CD14-positive monocyte (primary cell): ENCODE data around the gene RPS4Y1. TPM values are rescaled to one million over a fixed set of nuclear protein-coding genes. Genes with fewer than 3 reads are reported as not detected.

Source experiments
- DNase-seq, 3 donors: peaks; one replicate each; pipeline ENCODE4 v3.0.0-alpha.2; 2011 to 2022
- H2AFZ ChIP-seq: 2 replicates; pipeline ENCODE4 v1.6.0; 2012; ENCODE audit warnings: mild to moderate bottlenecking, low read depth, low read length, inconsistent platforms; ENCODE audit not compliant: insufficient read depth, poor library complexity, severe bottlenecking
- H3K27ac ChIP-seq, 2 donors: 1 replicate in 1 of 2; 2 replicates in 1 of 2; pipeline ENCODE4 v1.5.1; 2012 to 2013; ENCODE audit warnings: low read length in 2 of 2, control low read depth in 1 of 2, inconsistent platforms in 1 of 2, low read depth in 1 of 2, mild to moderate bottlenecking in 1 of 2
- H3K27me3 ChIP-seq, 2 donors: one replicate each; pipeline versions ENCODE4 v1.6.0 to v1.6.1; 2011 to 2013; ENCODE audit warnings: low read length in 2 of 2; ENCODE audit not compliant: control insufficient read depth in 2 of 2, insufficient read depth in 2 of 2
- H3K36me3 ChIP-seq, 2 donors: replicated peaks in 1 of 2; 1 replicate in 1 of 2; 2 replicates in 1 of 2; pipeline versions ENCODE4 v1.5.1 to v1.6.1; 2012 to 2013; ENCODE audit warnings: low read length in 2 of 2, control low read depth in 1 of 2, inconsistent platforms in 1 of 2, mild to moderate bottlenecking in 1 of 2; ENCODE audit not compliant: insufficient read depth in 2 of 2, control insufficient read depth in 1 of 2
- H3K4me1 ChIP-seq, 2 donors: 1 replicate in 1 of 2; 2 replicates in 1 of 2; pipeline versions ENCODE4 v1.5.1 to v1.6.1; 2012 to 2013; ENCODE audit warnings: low read length in 2 of 2, control low read depth in 1 of 2, inconsistent platforms in 1 of 2, mild to moderate bottlenecking in 1 of 2, moderate library complexity in 1 of 2; ENCODE audit not compliant: insufficient read depth in 2 of 2, control insufficient read depth in 1 of 2
- H3K4me2 ChIP-seq: replicated peaks from 2 replicates; pipeline ENCODE3; 2012; ENCODE audit warnings: low read length, moderate library complexity, mild to moderate bottlenecking; ENCODE audit not compliant: poor library complexity, severe bottlenecking; ENCODE audit errors: extremely low read depth
- H3K4me3 ChIP-seq, 3 experiments: fragments of 200-600 bp in 1 of 3; sonication (generic) in 1 of 3; replicated peaks in 1 of 3; 1 replicate in 2 of 3; 2 replicates in 1 of 3; pipeline ENCODE4 v1.5.1; 2011 to 2013; ENCODE audit warnings: low read length in 3 of 3, mild to moderate bottlenecking in 3 of 3, control low read depth in 2 of 3, low read depth in 2 of 3, inconsistent platforms in 1 of 3, moderate library complexity in 1 of 3
- H3K79me2 ChIP-seq: 2 replicates; pipeline ENCODE4 v1.6.0; 2012; ENCODE audit warnings: mild to moderate bottlenecking, control low read depth, inconsistent platforms, low read length, moderate library complexity; ENCODE audit not compliant: insufficient read depth
- H3K9ac ChIP-seq: 2 replicates; pipeline ENCODE4 v1.6.0; 2017; ENCODE audit warnings: low read length, mild to moderate bottlenecking; ENCODE audit not compliant: insufficient read depth, poor library complexity, severe bottlenecking
- H3K9me3 ChIP-seq, 2 donors: replicated peaks in 1 of 2; 1 replicate in 1 of 2; 2 replicates in 1 of 2; pipeline versions ENCODE4 v1.5.1 to v1.6.1; 2012 to 2013; ENCODE audit warnings: low read length in 2 of 2, control low read depth in 1 of 2; ENCODE audit not compliant: control insufficient read depth in 1 of 2, insufficient read depth in 1 of 2
- H4K20me1 ChIP-seq: 2 replicates; pipeline ENCODE4 v1.6.0; 2012; ENCODE audit warnings: mild to moderate bottlenecking, low read length, control low read depth, moderate library complexity; ENCODE audit not compliant: insufficient read depth
- H3K27ac Mint-ChIP-seq, 7 donors: one replicate each; pipeline ENCODE4 v1.8.0; 2020; ENCODE audit warnings: mild to moderate bottlenecking in 7 of 7, mixed read lengths in 7 of 7, moderate library complexity in 6 of 7, inconsistent platforms in 2 of 7
- H3K27me3 Mint-ChIP-seq, 3 donors: one replicate each; pipeline ENCODE4 v1.8.0; 2021 to 2022; ENCODE audit warnings: low read depth in 3 of 3, mild to moderate bottlenecking in 3 of 3, mixed read lengths in 3 of 3, moderate library complexity in 3 of 3, inconsistent platforms in 1 of 3
- H3K36me3 Mint-ChIP-seq, 2 donors: one replicate each; pipeline ENCODE4 v1.8.0; 2020; ENCODE audit warnings: mixed read lengths in 2 of 2, inconsistent platforms in 1 of 2, mild to moderate bottlenecking in 1 of 2
- H3K4me1 Mint-ChIP-seq: one replicate; pipeline ENCODE4 v1.8.0; 2020; ENCODE audit warnings: mild to moderate bottlenecking, mixed read lengths
- H3K4me3 Mint-ChIP-seq, 2 donors: one replicate each; pipeline ENCODE4 v1.8.0; 2020; ENCODE audit warnings: mild to moderate bottlenecking in 2 of 2, mixed read lengths in 2 of 2, moderate library complexity in 1 of 2
- H3K9me3 Mint-ChIP-seq, 7 donors: one replicate each; pipeline ENCODE4 v1.8.0; 2020 to 2022; ENCODE audit warnings: mixed read lengths in 7 of 7, mild to moderate bottlenecking in 6 of 7, moderate library complexity in 6 of 7, inconsistent platforms in 2 of 7
- WGBS: methylation state at CpG from one replicate; pipeline ENCODE4 v1.1.5; 2013; ENCODE audit warnings: missing lambda C conversion rate; ENCODE audit not compliant: insufficient coverage; 5-methylcytosine and 5-hydroxymethylcytosine counted together
- intact Hi-C, 2 donors: fragments of 100-400 bp; cut with micrococcal nuclease; formaldehyde crosslinking; loops; one replicate each; pipeline versions ENCODE4 v1.15.0 to v1.15.1; 2023
- polyA plus RNA-seq, 3 donors: library from polyadenylated mRNA; depleted of rRNA in 1 of 3; unstranded in 2 of 3; stranded (reverse) in 1 of 3; fragments of 300-500 nt in 2 of 3; fragments of >200 nt in 1 of 3; fragmentation: Illumina TruSeq in 2 of 3; gene quantifications; 1 replicate in 2 of 3; 2 replicates in 1 of 3; pipeline ENCODE4 v1.2.3, GENCODE V29; 2012 to 2021
- TF ChIP-seq, protein P1 (sequence below): fragments of 200-600 bp; IDR thresholded peaks from one replicate; pipeline ENCODE4 v1.8.0; 2022; ENCODE audit warnings: antibody characterized with exemption, mild to moderate bottlenecking

Gene RPS4Y1
- polyA plus RNA-seq, 3 donors, result not detected

DNA sequence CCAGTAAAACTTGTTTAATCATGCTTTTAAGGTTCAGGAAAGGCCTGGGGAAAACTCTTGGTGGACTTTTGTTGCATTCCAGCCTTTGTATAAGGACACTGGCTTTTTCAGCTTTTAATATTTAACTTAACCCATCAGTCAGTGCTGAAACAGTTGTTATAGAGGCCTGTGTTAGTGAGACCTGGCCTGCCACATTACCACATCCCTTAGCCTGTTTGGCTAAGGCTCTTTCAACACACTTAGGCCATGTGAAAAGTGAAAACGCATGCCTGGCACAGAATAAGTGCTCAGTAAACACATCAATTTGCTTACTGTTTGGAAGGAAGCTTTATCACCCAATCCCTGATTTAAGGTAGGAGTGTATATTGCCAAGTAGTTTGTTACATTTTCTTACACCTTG, 3.5 kb upstream of the RPS4Y1 start:
- H3K9ac ChIP-seq, result no peak overlapping the region
- H3K9me3 Mint-ChIP-seq, result peaks cover 0 to 2% (median 0%) of the 10 kb centered on the region in 7 donors
- WGBS, result no CpG with 5 or more reads among the region's 1 CpG
- DNase-seq, result no peak
- peaks cover 0 to under 1% of the 10 kb centered on the region in 2 donors for H3K36me3 Mint-ChIP-seq
- TF ChIP-seq, protein P1, sequence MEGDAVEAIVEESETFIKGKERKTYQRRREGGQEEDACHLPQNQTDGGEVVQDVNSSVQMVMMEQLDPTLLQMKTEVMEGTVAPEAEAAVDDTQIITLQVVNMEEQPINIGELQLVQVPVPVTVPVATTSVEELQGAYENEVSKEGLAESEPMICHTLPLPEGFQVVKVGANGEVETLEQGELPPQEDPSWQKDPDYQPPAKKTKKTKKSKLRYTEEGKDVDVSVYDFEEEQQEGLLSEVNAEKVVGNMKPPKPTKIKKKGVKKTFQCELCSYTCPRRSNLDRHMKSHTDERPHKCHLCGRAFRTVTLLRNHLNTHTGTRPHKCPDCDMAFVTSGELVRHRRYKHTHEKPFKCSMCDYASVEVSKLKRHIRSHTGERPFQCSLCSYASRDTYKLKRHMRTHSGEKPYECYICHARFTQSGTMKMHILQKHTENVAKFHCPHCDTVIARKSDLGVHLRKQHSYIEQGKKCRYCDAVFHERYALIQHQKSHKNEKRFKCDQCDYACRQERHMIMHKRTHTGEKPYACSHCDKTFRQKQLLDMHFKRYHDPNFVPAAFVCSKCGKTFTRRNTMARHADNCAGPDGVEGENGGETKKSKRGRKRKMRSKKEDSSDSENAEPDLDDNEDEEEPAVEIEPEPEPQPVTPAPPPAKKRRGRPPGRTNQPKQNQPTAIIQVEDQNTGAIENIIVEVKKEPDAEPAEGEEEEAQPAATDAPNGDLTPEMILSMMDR, result no peak
- H3K27me3 Mint-ChIP-seq, result peaks cover 0 to 25% (median 6%) of the 10 kb centered on the region in 3 donors
- H3K27ac Mint-ChIP-seq, result no peak overlapping the region
- no peaks in the 10 kb centered on the region for H4K20me1 ChIP-seq
- H3K9me3 ChIP-seq, result peaks cover 0 to 5% of the 10 kb centered on the region in 2 donors
- H3K4me3 ChIP-seq, result no peak overlapping the region
- H3K4me1 Mint-ChIP-seq, result peaks cover 8% of the 10 kb centered on the region
- intact Hi-C loops, result no loop called here
- no peak overlapping the region for H3K4me3 Mint-ChIP-seq
- H3K36me3 ChIP-seq, result peaks cover 0 to 2% of the 10 kb centered on the region in 2 donors
- H3K4me1 ChIP-seq, result peaks cover 0 to 10% of the 10 kb centered on the region in 2 donors
- no peak overlapping the region for H2AFZ ChIP-seq
- no peaks in the 10 kb centered on the region for H3K79me2 ChIP-seq
- H3K4me2 ChIP-seq, result no peak overlapping the region
- H3K27ac ChIP-seq, result no peak overlapping the region
- no peaks in the 10 kb centered on the region for H3K27me3 ChIP-seq

DNA sequence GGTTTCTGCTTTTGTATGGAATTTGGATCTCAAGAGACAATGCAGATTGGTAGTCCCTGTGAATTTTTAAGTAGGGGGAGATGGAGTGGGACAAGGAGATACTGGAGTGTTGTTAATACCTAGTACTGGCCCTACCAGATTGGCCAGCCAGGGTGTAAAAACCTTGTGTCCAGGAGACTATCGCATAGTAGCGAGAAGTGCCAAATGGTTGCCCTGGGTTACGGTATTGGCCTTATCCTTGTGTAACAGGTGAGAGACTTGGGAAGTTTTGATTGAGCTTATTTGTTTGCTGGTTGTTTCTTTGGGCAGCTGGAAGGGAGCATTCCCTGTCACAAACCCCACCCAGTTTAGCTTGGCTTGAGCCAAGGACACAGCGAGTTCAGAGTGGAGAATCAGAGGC, 5.4 kb downstream of the RPS4Y1 start:
- no peak overlapping the region for H3K4me3 ChIP-seq
- peaks cover 0 to 11% of the 10 kb centered on the region in 2 donors for H3K4me1 ChIP-seq
- TF ChIP-seq, protein P1, result no peak
- peaks cover 0 to 66% of the 10 kb centered on the region in 2 donors for H3K36me3 ChIP-seq
- peaks cover 0 to 78% of the 10 kb centered on the region in 2 donors for H3K36me3 Mint-ChIP-seq
- peaks cover 0 to 2% (median 0%) of the 10 kb centered on the region in 3 donors for H3K27me3 Mint-ChIP-seq
- H3K4me2 ChIP-seq, result no peak overlapping the region
- H3K9me3 ChIP-seq, result no peaks in the 10 kb centered on the region
- H3K27ac Mint-ChIP-seq, result no peak overlapping the region
- DNase-seq, result no peak
- H3K4me1 Mint-ChIP-seq, result peaks cover 33% of the 10 kb centered on the region
- H3K9me3 Mint-ChIP-seq, result no peaks in the 10 kb centered on the region
- intact Hi-C loops, result no loop called here
- no peaks in the 10 kb centered on the region for H4K20me1 ChIP-seq
- no peaks in the 10 kb centered on the region for H3K27me3 ChIP-seq
- 100% methylated on average over 1 of the region's 4 CpGs for WGBS
- H3K4me3 Mint-ChIP-seq, result no peak overlapping the region
- H3K79me2 ChIP-seq, result no peaks in the 10 kb centered on the region
- no peak overlapping the region for H3K27ac ChIP-seq
- H3K9ac ChIP-seq, result no peak overlapping the region
- no peak overlapping the region for H2AFZ ChIP-seq
